HepG2 (cell line): ENCODE measurements around the gene NEK9. TPM values are rescaled to one million over a fixed set of nuclear protein-coding genes. Genes with fewer than 3 reads are reported as not detected.

ENCODE experiments used
- AKAP8 ChIP-seq: sonication (generic); formaldehyde crosslinking; IDR thresholded peaks from 2 replicates; pipeline ENCODE4 v1.5.1; 2020; ENCODE audit warnings: mild to moderate bottlenecking, missing genetic modification reagents
- ATF6 ChIP-seq: sonication (generic); formaldehyde crosslinking; conservative IDR thresholded peaks from 2 replicates; pipeline ENCODE4 v1.4.0; 2020; ENCODE audit warnings: missing genetic modification reagents
- CCAR2 ChIP-seq: fragments of 200-400 bp; formaldehyde crosslinking; optimal IDR thresholded peaks from 2 replicates; pipeline ENCODE3; 2018; ENCODE audit warnings: low read depth, mild to moderate bottlenecking, low read length, moderate library complexity
- CEBPG ChIP-seq: IDR thresholded peaks from 2 replicates; pipeline ENCODE4 v1.6.1; 2016
- HNRNPK ChIP-seq: fragments of 200-400 bp; formaldehyde crosslinking; IDR thresholded peaks from 2 replicates; pipeline ENCODE4 v1.6.1; 2018; ENCODE audit warnings: low read length, low read depth, moderate library complexity, mild to moderate bottlenecking; ENCODE audit not compliant: poor library complexity, severe bottlenecking
- JUND ChIP-seq: sonication (generic); formaldehyde crosslinking; IDR thresholded peaks from 2 replicates; pipeline ENCODE4 v1.8.0; 2022; ENCODE audit warnings: mild to moderate bottlenecking, missing genetic modification reagents
- KDM1A ChIP-seq: IDR thresholded peaks from 2 replicates; pipeline ENCODE4 v1.6.1; 2016; ENCODE audit warnings: missing compliant biosample characterization
- KDM5A ChIP-seq: fragments of 200-600 bp; sonication (generic); IDR thresholded peaks from 2 replicates; pipeline ENCODE4 v1.7.0; 2018; ENCODE audit warnings: antibody characterized with exemption, mild to moderate bottlenecking, low read length, borderline replicate concordance
- NR2F1 ChIP-seq, 2 experiments: fragments of 450-650 bp in 1 of 2; formaldehyde crosslinking in 1 of 2; IDR thresholded peaks; 2 replicates each; pipeline versions ENCODE4 v1.5.0 to v1.6.1; 2016 to 2020; ENCODE audit warnings: mild to moderate bottlenecking in 1 of 2, missing compliant biosample characterization in 1 of 2, missing genetic modification reagents in 1 of 2, moderate library complexity in 1 of 2
- SP140L ChIP-seq: sonication (generic); formaldehyde crosslinking; IDR thresholded peaks from 2 replicates; pipeline ENCODE4 v1.4.0; 2020; ENCODE audit warnings: missing genetic modification reagents, borderline replicate concordance
- ZFY ChIP-seq: sonication (generic); formaldehyde crosslinking; IDR thresholded peaks from 2 replicates; pipeline ENCODE4 v1.4.0; 2020; ENCODE audit warnings: missing genetic modification reagents
- ZNF251 ChIP-seq: sonication (generic); formaldehyde crosslinking; IDR thresholded peaks from 2 replicates; pipeline ENCODE4 v1.9.0; 2021; ENCODE audit warnings: mild to moderate bottlenecking, missing genetic modification reagents
- ZNF260 ChIP-seq: sonication (generic); formaldehyde crosslinking; IDR thresholded peaks from 2 replicates; pipeline ENCODE4 v1.4.0; 2020; ENCODE audit warnings: missing genetic modification reagents, low read depth, mild to moderate bottlenecking, borderline replicate concordance
- ZNF33B ChIP-seq: sonication (generic); formaldehyde crosslinking; IDR thresholded peaks from 2 replicates; pipeline ENCODE4 v1.5.1; 2020; ENCODE audit warnings: mild to moderate bottlenecking, missing genetic modification reagents
- ZNF572 ChIP-seq: sonication (generic); formaldehyde crosslinking; IDR thresholded peaks from 2 replicates; pipeline ENCODE4 v1.5.1; 2020; ENCODE audit warnings: mild to moderate bottlenecking, missing genetic modification reagents
- ZSCAN31 ChIP-seq: sonication (generic); formaldehyde crosslinking; IDR thresholded peaks from 2 replicates; pipeline ENCODE4 v1.5.0; 2020; ENCODE audit warnings: low read depth, mild to moderate bottlenecking, missing genetic modification reagents
- polyA plus RNA-seq, 8 experiments: library from polyadenylated mRNA; depleted of rRNA in 3 of 8; stranded (reverse) in 7 of 8; unstranded in 1 of 8; fragments of >200 nt; fragmentation: Illumina TruSeq in 4 of 8; extraction: Trizol in 4 of 8; gene quantifications; 2 replicates each; pipeline versions ENCODE4 v1.2.1 to v1.2.3, GENCODE V29; 2011 to 2016; ENCODE audit warnings: low read depth in 4 of 8, missing spikeins in 1 of 8, mixed read lengths in 1 of 8; ENCODE audit not compliant: insufficient read depth in 1 of 8
- total RNA-seq, 5 experiments: library from RNA; depleted of rRNA; stranded (reverse); fragments of >200 nt; fragmentation: Illumina TruSeq; extraction: Trizol; gene quantifications; 2 replicates each; pipeline ENCODE4 v1.2.3, GENCODE V29; 2016; ENCODE audit warnings: low read depth in 1 of 5
- TF ChIP-seq, protein P1 (sequence below): sonication (generic); formaldehyde crosslinking; conservative IDR thresholded peaks from 2 replicates; pipeline ENCODE4 v1.4.0; 2020; ENCODE audit warnings: missing genetic modification reagents
- TF ChIP-seq, protein P2 (sequence below): sonication (generic); formaldehyde crosslinking; IDR thresholded peaks from 2 replicates; pipeline ENCODE4 v1.8.0; 2022; ENCODE audit warnings: missing genetic modification reagents, mild to moderate bottlenecking, borderline replicate concordance
- TF ChIP-seq, protein P3 (sequence below): sonication (generic); formaldehyde crosslinking; IDR thresholded peaks from 2 replicates; pipeline ENCODE4 v1.8.0; 2022; ENCODE audit warnings: missing genetic modification reagents, mild to moderate bottlenecking, moderate library complexity, borderline replicate concordance
- TF ChIP-seq, protein P4 (sequence below): sonication (generic); formaldehyde crosslinking; IDR thresholded peaks from 2 replicates; pipeline ENCODE4 v1.8.0; 2023; ENCODE audit warnings: mild to moderate bottlenecking, missing genetic modification reagents

The NEK9 gene
- total and polyA plus RNA-seq, 2 of the 13 experiments (the other 11 are each of a cell fraction or from before 2014, with no cell fraction given) = 16.5 to 27.3 TPM

GRCh38 chr14:75050852-75051555 lies 75.8 kb downstream of the NEK9 start, which contains the start of gene MLH3 (continued):
- peak; percentile 71; the same call in 1 of the 2 replicates for TF ChIP-seq KDM5A
- TF ChIP-seq ZNF572 (CRISPR knock-in tag) = no peak
- TF ChIP-seq ZSCAN31 (CRISPR knock-in tag) = 0 out of 2 replicates have a peak, but pooled peaks have one; percentile 30
- TF ChIP-seq ZNF251 (CRISPR knock-in tag) = no peak
- no peak for TF ChIP-seq ATF6 (CRISPR knock-in tag)
- TF ChIP-seq KDM1A (CRISPR knock-in tag) = no peak
- TF ChIP-seq, protein P1, sequence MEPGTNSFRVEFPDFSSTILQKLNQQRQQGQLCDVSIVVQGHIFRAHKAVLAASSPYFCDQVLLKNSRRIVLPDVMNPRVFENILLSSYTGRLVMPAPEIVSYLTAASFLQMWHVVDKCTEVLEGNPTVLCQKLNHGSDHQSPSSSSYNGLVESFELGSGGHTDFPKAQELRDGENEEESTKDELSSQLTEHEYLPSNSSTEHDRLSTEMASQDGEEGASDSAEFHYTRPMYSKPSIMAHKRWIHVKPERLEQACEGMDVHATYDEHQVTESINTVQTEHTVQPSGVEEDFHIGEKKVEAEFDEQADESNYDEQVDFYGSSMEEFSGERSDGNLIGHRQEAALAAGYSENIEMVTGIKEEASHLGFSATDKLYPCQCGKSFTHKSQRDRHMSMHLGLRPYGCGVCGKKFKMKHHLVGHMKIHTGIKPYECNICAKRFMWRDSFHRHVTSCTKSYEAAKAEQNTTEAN (CRISPR knock-in tag) = peak; percentile 84
- TF ChIP-seq CEBPG = peak; percentile 50; the same call in 1 of the 2 replicates
- TF ChIP-seq SP140L (CRISPR knock-in tag) = 0 out of 2 replicates have a peak, but pooled peaks have one; percentile 71
- no peak for TF ChIP-seq CCAR2
- TF ChIP-seq ZNF260 (CRISPR knock-in tag) = no peak
- TF ChIP-seq ZFY (CRISPR knock-in tag) = peak; percentile 94
- TF ChIP-seq, protein P2, sequence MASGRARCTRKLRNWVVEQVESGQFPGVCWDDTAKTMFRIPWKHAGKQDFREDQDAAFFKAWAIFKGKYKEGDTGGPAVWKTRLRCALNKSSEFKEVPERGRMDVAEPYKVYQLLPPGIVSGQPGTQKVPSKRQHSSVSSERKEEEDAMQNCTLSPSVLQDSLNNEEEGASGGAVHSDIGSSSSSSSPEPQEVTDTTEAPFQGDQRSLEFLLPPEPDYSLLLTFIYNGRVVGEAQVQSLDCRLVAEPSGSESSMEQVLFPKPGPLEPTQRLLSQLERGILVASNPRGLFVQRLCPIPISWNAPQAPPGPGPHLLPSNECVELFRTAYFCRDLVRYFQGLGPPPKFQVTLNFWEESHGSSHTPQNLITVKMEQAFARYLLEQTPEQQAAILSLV = 0 out of 2 replicates have a peak, but pooled peaks have one; percentile 57
- no peak for TF ChIP-seq NR2F1 (CRISPR knock-in tag; IDR thresholded peaks at IDR 0.05)
- TF ChIP-seq, protein P3, sequence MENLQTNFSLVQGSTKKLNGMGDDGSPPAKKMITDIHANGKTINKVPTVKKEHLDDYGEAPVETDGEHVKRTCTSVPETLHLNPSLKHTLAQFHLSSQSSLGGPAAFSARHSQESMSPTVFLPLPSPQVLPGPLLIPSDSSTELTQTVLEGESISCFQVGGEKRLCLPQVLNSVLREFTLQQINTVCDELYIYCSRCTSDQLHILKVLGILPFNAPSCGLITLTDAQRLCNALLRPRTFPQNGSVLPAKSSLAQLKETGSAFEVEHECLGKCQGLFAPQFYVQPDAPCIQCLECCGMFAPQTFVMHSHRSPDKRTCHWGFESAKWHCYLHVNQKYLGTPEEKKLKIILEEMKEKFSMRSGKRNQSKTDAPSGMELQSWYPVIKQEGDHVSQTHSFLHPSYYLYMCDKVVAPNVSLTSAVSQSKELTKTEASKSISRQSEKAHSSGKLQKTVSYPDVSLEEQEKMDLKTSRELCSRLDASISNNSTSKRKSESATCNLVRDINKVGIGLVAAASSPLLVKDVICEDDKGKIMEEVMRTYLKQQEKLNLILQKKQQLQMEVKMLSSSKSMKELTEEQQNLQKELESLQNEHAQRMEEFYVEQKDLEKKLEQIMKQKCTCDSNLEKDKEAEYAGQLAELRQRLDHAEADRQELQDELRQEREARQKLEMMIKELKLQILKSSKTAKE (CRISPR knock-in tag) = no peak
- TF ChIP-seq ZNF33B (CRISPR knock-in tag) = 0 out of 2 replicates have a peak, but pooled peaks have one; percentile 28
- TF ChIP-seq AKAP8 = no peak
- peak; percentile 51 for TF ChIP-seq HNRNPK
- TF ChIP-seq, protein P4, sequence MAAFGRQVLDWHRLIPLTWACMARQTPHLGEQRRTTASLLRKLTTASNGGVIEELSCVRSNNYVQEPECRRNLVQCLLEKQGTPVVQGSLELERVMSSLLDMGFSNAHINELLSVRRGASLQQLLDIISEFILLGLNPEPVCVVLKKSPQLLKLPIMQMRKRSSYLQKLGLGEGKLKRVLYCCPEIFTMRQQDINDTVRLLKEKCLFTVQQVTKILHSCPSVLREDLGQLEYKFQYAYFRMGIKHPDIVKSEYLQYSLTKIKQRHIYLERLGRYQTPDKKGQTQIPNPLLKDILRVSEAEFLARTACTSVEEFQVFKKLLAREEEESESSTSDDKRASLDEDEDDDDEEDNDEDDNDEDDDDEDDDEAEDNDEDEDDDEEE (CRISPR knock-in tag) = peak; percentile 70; the same call in 1 of the 2 replicates
- TF ChIP-seq JUND (CRISPR knock-in tag) = no peak
